Hematopoietic multipotent progenitor cell treated with erythropoietin and hydrocortisone succinate and interleukin-3 and kit ligand, for 17 days (in vitro differentiated cells): ENCODE measurements around the gene KIR3DL1.
"Not testable (repeated sequence)": the region's sequence is repeated elsewhere in the genome, so short reads cannot be mapped to it uniquely, and the experiment has no call there.

Experiments used
- DNase-seq: peaks from one replicate; pipeline ENCODE4 v3.0.0-alpha.2; 2015; ENCODE audit warnings: low spot score

The KIR3DL1 gene

DNA sequence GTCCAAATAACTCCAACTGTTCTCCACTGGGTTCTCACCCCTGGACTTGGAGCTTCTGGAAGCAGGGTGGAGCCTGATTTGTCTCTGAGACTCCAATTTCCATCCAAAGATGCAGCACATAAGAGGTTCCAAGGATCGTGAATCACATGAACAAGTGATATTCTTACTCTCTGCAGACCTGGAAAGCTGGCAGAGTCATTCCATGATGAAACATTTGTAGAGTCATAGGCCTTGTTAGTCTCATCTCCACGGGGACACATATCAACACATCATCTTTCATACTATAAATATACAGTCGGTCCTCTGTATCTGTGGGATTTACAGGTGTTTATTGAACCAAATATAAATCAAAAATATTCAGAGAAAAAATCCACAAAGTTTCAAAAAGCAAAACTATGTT, 1.7 kb upstream of the KIR3DL1 start:
- DNase-seq = not testable (repeated sequence)

DNA sequence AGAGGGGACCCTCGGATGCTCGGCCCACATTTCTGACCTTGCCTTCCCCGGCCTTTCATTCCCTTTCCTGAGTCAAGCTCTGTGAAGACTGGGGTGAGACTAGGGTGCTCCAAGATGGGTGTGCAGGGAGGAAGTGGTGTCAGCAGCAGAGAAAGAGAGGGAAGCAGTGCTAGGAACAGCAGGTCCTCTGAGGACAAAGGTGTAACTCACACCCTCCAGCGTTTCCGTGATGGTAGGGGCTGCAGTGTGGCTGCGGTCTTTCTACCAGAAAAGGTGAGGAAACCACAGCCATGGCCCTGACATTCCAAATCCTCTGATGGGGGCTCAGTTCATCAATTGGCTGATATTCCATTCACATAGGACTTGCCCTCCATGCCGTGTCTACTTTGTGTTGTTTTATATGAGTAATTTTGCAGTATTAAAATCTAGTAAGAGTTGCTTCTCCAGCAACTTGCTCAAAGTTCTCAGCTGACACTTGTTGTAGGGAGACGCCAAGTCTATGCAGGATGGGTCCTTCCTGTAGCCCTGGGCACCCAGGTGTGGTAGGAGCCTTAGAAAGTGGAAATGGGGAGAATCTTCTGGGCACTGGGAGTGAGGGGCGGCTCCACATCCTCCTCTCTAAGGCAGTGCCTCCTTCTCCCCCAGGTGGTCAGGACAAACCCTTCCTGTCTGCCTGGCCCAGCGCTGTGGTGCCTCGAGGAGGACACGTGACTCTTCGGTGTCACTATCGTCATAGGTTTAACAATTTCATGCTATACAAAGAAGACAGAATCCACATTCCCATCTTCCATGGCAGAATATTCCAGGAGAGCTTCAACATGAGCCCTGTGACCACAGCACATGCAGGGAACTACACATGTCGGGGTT, 1.6 kb downstream of the KIR3DL1 start:
- no peak for DNase-seq

DNA sequence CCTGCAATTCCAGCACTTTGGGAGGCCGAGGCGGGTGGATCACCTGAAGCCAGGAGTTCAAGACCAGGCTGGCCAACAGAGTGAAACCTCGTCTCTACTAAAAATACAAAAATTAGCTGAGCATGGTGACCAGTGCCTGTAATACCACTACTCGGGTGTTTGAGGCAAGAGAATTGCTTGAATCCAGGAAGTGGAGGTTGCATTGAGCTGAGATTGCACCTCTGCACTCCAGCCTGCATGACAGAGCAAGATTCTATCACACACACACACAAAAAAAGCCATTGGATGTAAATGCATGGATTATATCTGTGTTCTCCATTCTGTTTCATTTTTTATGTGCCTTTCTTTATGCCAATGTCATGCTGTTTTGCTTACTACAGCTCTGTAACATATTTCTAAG, 8.1 kb downstream of the KIR3DL1 start:
- not testable (repeated sequence) for DNase-seq

DNA sequence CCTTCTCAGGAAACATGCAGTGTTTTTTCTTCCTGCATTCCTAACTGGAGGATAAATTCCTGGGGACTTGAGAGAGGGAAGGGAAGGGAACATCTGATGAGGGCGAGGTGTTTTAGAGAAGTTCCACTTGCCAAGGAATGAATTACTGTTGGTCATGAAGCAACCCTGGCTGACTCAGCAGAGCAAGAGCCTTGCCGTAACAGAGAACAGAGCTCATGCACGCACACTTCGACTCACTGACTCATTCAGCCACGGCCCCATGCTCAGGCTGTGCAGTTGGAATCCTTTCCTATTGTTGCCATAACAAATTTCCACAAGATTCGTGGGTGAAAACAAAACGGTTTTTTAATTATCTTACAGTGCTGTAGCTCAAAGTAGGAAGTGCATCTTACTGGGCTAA, 9.1 kb downstream of the KIR3DL1 start:
- DNase-seq = not testable (repeated sequence)

DNA sequence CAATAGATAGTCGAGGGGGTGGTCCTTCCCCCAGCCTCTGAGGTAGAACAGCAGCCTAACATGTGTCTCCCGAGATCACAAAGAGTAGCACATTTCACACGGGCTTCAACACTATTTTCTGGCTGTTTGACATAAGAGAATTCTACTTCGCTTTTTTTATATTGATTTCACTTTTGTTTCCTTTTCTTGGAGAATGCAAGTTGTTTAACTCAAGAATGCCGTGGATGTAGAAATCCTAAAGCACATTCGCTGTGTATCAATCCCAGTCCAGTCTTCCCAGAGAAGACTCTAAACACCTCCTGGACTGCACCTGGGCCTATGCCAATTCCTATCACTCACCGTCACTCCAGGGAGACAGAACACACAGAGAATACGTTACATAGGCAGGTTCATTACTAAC, 11.8 kb downstream of the KIR3DL1 start:
- not testable (repeated sequence) for DNase-seq

DNA sequence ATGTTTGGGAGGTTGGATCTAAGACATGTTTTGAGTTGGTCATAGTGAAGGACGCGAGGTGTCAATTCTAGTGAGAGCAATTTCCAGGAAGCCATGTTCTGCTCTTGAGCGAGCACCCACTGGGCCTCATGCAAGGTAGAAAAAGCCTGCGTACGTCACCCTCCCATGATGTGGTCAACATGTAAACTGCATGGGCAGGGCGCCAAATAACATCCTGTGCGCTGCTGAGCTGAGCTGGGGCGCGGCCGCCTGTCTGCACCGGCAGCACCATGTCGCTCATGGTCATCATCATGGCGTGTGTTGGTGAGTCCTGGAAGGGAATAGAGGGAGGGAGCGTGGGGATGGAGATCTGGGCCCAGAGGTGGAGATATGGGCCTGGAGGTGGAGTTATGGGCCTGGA, 16.2 kb downstream of the KIR3DL1 start, which contains the start of gene KIR2DS4:
KIR2DS4 (plus strand) TSS at position 181 of the 400 bp plus-strand sequence.
- not testable (repeated sequence) for DNase-seq

DNA sequence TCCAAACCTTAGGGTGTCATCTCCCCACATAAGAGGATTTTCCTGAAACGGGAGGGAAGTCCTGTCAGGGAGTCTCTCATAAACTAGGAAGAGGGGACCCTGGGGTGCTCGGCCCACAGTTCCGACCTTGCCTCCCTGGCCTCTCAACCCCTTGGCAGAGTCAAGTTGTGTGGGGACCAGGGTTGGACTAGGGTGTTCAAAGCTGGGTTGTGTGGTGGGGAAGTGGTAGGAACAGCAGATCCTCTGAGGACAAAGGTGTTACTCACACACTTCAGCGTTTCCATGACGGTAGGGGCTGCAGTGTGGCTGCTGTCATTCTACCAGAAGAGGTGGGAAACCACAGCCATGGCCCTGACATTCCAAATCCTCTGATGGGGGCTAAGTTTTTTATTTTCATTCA, 18.9 kb downstream of the KIR3DL1 start:
- not testable (repeated sequence) for DNase-seq

DNA sequence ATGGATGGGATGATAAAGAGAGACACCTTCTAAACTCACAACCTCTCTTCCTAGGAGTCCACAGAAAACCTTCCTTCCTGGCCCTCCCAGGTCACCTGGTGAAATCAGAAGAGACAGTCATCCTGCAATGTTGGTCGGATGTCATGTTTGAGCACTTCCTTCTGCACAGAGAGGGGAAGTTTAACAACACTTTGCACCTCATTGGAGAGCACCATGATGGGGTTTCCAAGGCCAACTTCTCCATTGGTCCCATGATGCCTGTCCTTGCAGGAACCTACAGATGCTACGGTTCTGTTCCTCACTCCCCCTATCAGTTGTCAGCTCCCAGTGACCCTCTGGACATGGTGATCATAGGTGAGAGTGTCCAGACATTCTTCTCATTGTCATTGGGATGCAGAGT, 21.3 kb downstream of the KIR3DL1 start:
- DNase-seq = not testable (repeated sequence)

DNA sequence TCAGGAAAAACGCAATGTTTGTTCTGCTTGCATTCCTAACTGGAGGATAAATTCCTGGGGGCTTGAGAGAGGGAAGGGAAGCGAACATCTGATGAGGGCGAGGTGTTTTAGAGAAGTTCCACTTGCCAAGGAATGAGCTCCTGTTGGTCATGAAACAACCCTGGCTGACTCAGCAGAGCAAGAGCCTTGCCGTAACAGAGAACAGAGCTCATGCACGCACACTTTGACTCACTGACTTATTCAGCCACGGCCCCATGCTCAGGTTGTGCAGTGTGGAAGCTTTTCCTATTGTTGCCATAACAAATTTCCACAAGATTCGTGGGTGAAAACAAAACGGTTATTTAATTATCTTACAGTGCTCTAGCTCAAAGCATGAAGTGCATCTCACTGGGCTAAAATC, 26.9 kb downstream of the KIR3DL1 start:
- not testable (repeated sequence) for DNase-seq

DNA sequence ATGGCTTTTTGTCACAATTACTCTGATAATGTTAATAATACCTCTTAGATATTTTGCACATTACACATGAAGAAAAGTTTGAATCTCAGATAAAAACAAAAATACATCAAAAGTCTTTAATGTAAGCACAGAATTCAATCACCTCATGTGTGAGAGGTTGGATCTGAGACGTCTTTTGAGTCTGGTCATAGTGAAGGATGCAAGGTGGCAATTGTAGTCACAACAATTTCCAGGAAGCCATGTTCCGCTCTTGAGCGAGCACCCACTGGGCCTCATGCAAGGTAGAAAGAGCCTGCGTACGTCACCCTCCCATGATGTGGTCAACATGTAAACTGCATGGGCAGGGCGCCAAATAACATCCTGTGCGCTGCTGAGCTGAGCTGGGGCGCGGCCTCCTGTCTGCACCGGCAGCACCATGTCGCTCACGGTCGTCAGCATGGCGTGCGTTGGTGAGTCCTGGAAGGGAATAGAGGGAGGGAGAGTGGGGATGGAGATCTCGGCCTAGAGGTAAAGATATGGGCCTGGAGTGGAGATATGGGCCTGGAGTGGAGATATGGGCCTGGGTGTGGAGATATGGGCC, 33.9 kb downstream of the KIR3DL1 start, which contains the start of gene KIR3DL2:
KIR3DL2 (plus strand) TSS at position 383 of the 580 bp plus-strand sequence; CDS start at position 416, 33 bp downstream.
- DNase-seq = not testable (repeated sequence)

DNA sequence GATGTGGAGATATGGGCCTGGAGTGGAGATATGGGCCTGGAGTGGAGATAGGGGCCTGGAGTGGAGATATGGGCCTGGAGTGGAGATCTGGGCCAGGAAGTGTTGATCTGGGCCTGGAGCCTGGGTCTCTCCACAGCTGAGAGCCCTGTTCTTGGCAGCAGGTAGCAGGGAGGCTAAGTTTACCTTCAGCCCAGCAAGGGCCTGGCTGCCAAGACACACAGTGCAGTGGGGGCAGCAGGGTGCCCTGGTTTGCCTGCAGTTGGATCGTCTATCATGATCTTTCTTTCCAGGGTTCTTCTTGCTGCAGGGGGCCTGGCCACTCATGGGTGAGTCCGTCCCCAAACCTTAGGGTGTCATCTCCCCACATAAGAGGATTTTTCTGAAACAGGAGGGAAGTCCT, 34.7 kb downstream of the KIR3DL1 start:
- no peak for DNase-seq

DNA sequence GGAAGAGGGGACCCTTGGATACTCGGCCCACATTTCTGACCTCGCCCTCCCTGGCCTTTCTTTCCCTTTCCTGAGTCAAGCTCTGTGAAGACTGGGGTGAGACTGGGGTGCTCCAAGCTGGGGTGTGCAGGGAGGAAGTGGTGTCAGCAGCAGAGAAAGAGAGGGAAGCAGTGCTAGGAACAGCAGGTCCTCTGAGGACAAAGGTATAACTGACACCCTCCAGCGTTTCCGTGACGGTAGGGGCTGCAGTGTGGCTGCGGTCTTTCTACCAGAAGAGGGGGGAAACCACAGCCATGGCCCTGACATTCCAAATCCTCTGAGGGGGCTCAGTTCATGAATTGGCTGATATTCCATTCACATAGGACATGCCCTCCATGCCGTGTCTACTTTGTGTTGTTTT, 35.1 kb downstream of the KIR3DL1 start:
- DNase-seq = no peak

DNA sequence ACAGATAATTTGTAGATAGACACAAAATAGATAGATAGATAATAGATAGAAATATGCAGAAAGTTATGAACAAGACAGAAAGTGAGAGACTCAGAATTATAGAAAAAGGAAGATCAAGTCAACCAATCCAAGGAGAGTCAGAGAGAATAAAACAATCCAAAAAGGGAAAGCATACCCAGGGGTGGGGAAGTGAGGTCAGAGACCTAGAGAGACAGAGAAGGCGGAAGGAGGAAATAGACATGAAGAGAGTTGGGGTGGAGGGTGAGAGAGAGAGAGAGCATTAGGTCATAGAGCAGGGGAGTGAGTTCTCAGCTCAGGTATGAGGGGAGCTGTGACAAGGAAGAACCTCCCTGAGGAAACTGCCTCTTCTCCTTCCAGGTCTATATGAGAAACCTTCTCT, 39.0 kb downstream of the KIR3DL1 start:
- not testable (repeated sequence) for DNase-seq

DNA sequence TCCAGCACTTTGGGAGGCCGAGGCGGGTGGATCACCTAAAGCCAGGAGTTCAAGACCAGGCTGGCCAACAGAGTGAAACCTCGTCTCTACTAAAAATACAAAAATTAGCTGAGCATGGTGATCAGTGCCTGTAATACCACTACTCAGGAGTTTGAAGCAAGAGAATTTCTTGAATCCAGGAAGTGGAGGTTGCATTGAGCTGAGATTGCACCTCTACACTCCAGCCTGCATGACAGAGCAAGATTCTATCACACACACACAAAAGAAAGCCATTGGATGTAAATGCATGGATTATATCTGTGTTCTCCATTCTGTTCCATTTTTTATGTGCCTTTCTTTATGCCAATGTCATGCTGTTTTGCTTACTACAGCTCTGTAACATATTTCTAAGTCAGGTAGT, 42.2 kb downstream of the KIR3DL1 start:
- not testable (repeated sequence) for DNase-seq

DNA sequence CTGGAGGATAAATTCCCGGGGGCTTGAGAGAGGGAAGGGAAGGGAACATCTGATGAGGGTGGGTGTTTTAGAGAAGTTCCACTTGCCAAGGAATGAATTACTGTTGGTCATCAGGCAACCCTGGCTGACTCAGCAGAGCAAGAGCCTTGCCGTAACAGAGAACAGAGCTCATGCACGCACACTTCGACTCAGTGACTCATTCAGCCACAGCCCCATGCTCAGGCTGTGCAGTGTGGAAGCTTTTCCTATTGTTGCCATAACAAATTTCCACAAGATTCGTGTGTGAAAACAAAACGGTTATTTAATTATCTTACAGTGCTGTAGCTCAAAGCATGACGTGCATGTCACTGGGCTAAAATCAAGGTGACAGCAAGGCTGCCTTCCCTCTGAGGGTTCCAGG, 43.2 kb downstream of the KIR3DL1 start:
- DNase-seq = not testable (repeated sequence)

DNA sequence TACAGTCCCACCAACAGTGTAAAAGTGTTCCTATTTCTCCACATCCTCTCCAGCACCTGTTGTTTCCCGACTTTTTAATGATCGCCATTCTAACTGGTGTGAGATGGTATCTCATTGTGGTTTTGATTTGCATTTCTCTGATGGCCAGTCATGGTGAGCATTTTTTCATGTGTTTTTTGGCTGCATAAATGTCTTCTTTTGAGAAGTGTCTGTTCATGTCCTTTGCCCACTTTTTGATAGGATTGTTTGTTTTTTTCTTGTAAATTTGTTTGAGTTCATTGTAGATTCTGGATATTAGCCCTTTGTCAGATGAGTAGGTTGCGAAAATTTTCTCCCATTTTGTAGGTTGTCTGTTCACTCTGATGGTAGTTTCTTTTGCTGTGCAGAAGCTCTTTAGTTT, 47.2 kb downstream of the KIR3DL1 start:
- not testable (repeated sequence) for DNase-seq

DNA sequence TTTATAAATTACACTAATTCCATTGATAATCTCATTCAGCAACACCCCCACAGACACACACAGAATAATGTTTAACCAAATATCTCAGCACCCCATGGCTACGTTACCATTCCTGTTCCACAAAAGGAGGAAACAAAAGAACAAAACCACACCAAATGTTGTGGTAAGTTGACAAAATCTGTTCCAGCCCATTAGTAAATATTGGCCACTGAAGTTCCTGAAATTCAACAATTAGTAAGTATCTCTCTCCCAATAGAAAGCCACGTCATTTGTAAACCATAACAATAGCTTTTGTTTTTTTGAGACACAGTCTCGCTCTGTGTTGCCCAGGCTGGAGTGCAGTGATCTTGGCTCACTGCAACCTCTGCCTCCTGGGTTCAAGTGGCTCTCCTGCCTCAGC, 55.4 kb downstream of the KIR3DL1 start:
- no peak for DNase-seq

DNA sequence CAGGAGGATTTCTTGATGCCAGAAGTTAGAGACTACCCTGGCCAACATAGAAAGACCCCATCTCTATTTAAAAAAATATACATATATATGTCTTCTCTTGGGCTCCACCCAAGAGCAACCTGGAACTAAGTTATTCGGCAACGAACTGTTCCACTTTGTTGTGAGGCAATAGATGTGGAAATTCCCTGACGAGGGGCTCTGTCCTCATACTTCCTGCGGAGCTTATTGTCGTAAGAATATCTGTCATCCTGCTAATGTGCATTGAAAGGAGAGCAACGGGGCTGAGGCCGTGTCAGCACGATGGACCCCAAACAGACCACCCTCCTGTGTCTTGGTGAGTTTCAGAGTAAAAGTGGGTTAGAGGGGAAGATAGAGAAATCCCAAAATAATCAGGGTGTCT, 57.7 kb downstream of the KIR3DL1 start, which contains the start of gene FCAR:
FCAR (plus strand) TSS at position 246 of the 400 bp plus-strand sequence; CDS start at position 301, 55 bp downstream.
- no peak for DNase-seq

DNA sequence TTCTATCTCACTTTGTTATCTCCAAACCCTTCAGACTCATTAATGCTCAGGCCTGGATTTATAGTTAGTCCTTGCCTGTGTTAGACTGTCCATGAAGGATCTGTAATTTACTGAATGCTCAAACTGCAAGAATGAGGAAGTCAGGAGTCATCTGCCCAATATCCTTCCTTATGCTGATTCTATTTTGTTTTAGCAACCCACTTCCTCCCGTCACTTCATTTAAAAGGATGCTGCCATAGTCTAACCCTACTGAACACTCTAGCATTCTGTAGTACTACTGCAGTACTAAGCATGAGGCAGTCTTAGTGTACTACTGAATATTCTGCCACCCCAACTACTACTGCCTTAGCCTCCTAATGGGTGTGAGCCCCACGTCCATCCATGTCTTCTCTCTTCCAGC, 59.2 kb downstream of the KIR3DL1 start:
- no peak for DNase-seq

DNA sequence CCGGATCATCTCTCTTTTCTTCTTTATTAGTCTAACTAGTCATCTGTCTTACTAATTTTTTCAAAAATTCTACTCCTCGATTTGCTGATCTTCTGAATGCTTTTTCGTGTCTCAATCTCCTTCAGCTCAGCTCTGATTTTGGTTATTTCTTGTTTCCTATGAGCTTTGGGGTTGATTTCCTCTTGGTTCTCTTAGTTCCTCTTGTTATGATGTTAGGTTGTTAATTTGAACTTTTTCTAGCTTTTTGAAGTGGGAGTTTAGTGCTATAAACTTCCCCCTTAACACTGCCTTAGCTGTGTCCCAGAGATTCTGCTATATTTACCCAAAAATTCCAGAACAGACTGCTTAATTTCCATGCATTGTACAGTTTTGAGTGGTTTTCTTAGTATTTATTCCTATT, 61.2 kb downstream of the KIR3DL1 start:
- DNase-seq = no peak
